Measurements from ENCODE around the gene SSTR4.
"Not testable (repeated sequence)": the region's sequence is repeated elsewhere in the genome, so short reads cannot be mapped to it uniquely, and the experiment has no call there.

SSTR4 gene

GRCh38 chr20:23022849-23023248 is 12.3 kb upstream of the SSTR4 start:
- no peak overlapping the region for H3K4me3 ChIP-seq (replicated peaks in 1 of 2; ENCODE audit: low read depth in 2 of 2, low read length in 2 of 2)
- DNase-seq (ENCODE audit: low read depth in 2 of 2), result peak in 1 of 2 donors; percentile 45
- no peak for TF ChIP-seq CTCF (IDR thresholded peaks at IDR 0.05; ENCODE audit: low read depth, low read length)

DNA sequence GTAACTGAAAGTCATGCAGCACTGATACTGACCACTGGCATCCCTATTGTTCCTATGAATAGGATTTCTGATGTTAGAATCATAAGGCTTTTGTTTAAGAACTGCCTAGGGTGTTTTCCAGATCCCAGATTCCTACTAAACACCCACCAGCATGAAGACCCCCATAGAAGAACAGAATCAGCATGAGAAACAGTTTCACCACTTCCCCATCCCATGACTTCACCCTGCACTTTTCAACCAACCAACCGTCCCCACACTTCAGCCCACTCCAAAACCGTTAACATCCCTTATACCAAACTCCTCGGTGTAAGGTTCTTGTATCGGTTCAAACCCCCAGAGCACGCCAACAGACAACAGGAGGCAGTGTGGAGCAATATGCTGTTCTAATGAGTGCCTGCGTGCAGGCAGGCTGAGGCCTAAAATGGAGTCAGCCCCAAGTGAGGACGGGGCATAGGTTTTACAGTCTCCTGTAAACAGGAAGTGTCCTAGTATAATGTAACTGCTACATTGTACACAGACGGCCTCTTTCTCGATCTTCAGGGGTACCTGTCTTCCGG is 11.4 kb upstream of the SSTR4 start:
- no peak for DNase-seq (ENCODE audit: low read depth in 2 of 2)
- no peak for TF ChIP-seq CTCF (IDR thresholded peaks at IDR 0.05; ENCODE audit: low read depth, low read length)
- no peak overlapping the region for H3K4me3 ChIP-seq (replicated peaks in 1 of 2; ENCODE audit: low read depth in 2 of 2, low read length in 2 of 2)

DNA sequence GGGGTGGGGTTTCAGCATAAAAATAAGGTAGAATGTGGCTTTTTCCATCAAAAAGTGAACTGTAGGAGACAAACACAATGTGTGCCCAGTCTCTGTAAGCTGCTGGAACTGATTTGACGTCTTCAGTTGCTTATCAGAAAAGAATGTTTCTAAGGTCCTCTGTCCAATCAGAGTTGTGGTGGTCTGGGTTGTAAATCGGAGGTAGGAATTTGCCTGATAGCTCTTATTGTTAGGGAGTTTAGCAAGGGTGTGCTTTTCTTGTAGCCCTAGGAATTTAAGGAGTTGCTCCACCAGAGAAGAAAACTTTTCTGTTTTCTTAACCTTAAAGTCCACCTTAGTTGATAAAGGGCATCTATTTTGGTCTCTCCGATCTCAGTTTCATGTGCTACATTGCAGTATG is 10.4 kb upstream of the SSTR4 start:
- peak in 1 of 2 donors; percentile 44 for DNase-seq (ENCODE audit: low read depth in 2 of 2)
- no peak overlapping the region for H3K4me3 ChIP-seq (replicated peaks in 1 of 2; ENCODE audit: low read depth in 2 of 2, low read length in 2 of 2)
- TF ChIP-seq CTCF (IDR thresholded peaks at IDR 0.05; ENCODE audit: low read depth, low read length), result no peak

DNA sequence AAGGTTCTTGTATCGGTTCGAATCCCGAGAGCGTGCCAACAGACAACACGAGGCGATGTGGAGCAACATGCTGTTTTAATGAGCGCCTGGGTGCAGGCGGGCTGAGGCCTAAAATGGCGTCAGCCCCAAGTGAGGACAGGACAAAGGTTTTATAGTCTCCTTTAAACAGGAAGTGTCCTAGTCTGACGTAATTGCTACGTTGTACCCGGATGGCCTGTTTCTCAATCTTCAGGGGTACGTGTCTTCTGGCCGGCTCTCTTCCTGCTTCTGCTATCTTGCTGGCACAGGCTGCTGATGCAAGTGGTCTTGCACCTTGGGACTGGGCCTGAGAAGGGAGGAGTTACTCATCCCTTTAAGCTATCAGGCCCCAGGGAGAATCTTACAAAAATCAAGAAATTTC is 9.6 kb upstream of the SSTR4 start:
- DNase-seq (ENCODE audit: low read depth in 2 of 2), result peak; percentile 39 to 53
- not testable (repeated sequence) for H3K4me3 ChIP-seq (replicated peaks in 1 of 2; ENCODE audit: low read depth in 2 of 2, low read length in 2 of 2)

GRCh38 chr20:23027721-23028120 is 7.4 kb upstream of the SSTR4 start:
- H3K4me3 ChIP-seq (replicated peaks in 1 of 2; ENCODE audit: low read depth in 2 of 2, low read length in 2 of 2), result no peak overlapping the region
- DNase-seq (ENCODE audit: low read depth in 2 of 2), result no peak
- no peak for TF ChIP-seq CTCF (IDR thresholded peaks at IDR 0.05; ENCODE audit: low read depth, low read length)

DNA sequence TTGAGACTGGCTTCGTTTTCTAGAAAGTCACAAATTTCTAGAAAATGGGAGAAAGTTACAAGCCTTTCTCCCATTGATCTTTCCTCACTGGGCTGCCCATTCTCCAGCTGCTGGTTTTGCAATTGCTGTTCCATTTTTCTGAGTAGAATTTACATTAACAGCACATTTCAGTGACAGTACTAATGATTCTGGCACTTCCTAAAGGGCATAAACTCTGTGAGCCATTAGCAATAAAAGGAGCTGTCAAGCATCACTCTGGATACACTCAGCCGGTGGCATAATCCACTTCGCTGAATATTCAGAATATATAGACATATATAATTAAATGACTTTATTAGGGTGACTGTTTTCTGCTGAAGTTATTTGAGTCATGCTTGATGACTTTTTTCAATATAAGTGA is 6.7 kb upstream of the SSTR4 start:
- no peak overlapping the region for H3K4me3 ChIP-seq (replicated peaks in 1 of 2; ENCODE audit: low read depth in 2 of 2, low read length in 2 of 2)
- no peak for TF ChIP-seq CTCF (IDR thresholded peaks at IDR 0.05; ENCODE audit: low read depth, low read length)
- DNase-seq (ENCODE audit: low read depth in 2 of 2), result no peak

DNA sequence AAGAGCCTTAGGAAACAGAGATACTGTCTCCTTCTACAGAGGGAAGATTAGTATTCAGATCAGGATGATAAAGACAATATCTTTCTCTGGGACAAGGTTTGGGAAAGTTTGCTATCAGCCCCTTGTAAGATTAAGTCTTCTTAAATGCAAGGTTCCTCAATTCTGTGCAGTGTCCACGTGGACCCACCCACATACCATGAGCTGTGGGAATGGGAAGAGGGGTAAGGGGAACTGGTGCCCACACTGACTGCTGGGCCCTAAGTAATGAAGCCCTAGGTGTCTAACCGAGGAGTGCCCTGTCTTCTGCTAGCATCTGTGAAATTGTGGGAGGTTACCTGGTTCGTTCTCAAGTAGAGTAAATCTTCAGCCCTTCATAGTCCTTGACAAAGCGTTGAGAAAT is 5.8 kb upstream of the SSTR4 start:
- no peak for TF ChIP-seq CTCF (IDR thresholded peaks at IDR 0.05; ENCODE audit: low read depth, low read length)
- no peak for DNase-seq (ENCODE audit: low read depth in 2 of 2)
- no peak overlapping the region for H3K4me3 ChIP-seq (replicated peaks in 1 of 2; ENCODE audit: low read depth in 2 of 2, low read length in 2 of 2)
